Erythroblast (primary cell): Measurements from ENCODE around the gene SLC25A45.

Source experiments
- DNase-seq, 2 experiments: peaks; one replicate each; lab custom pipeline; 2025; lab: John Stamatoyannopoulos, UW
- GATA1 ChIP-seq: IDR thresholded peaks from 2 replicates; pipeline ENCODE4 v1.6.1; 2011; ENCODE audit warnings: low read depth, mild to moderate bottlenecking, control low read depth, low read length, moderate library complexity
- POLR2A ChIP-seq: IDR thresholded peaks from 2 replicates; pipeline ENCODE4 v1.6.1; 2011; ENCODE audit warnings: mild to moderate bottlenecking, low read length

Gene SLC25A45, protein sequence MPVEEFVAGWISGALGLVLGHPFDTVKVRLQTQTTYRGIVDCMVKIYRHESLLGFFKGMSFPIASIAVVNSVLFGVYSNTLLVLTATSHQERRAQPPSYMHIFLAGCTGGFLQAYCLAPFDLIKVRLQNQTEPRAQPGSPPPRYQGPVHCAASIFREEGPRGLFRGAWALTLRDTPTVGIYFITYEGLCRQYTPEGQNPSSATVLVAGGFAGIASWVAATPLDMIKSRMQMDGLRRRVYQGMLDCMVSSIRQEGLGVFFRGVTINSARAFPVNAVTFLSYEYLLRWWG

DNA sequence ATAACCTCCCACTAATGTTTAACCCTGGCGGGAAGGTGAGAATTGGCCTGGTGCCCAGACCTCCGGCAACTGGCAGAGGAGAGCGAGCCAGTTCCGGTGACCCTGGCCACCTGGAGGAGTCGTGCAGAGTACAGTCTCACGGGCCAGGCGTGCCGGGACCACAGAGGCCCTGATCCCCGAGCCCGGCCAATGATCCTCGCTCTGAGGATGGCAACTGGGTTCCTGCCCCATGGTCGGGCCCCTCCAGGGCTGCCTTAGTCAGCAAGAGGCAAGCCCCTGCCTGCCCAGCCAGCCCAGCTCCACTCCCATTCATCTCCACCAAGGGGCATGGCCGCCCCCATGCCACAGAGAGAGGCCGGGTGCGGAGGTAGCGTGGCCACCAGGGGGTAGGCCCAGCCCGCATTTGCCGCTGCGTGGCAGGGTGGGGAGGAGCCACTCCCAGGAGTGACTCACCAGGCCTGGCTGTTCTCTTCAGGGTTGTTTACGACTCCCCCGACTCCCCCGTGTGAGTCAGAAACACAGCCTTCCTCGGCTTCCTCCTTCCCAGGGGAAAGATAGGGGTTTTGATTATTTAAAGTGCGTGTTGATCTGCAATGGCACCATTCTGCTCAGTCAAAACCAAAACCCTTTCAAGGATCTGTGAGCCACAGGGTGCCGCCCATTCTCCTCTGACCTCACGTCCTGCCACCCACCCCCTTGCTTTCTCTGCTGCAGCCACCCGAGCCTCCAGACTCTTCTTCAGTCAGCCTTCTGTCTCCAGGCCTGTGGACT lies at the start of gene SLC25A45:
SLC25A45 (minus strand) TSS at position 614 of the 771 bp plus-strand sequence. CDS start 695 bp downstream, outside the sequence.
- peak; percentile 85 for TF ChIP-seq POLR2A
- no peak for TF ChIP-seq GATA1
- DNase-seq, result peak; percentile 92 to 96

GRCh38 chr11:65431451-65432099 lies 49.1 kb upstream of the SLC25A45 start:
- TF ChIP-seq GATA1 (no peak), POLR2A (peak; percentile 21)
- no peak for DNase-seq

DNA sequence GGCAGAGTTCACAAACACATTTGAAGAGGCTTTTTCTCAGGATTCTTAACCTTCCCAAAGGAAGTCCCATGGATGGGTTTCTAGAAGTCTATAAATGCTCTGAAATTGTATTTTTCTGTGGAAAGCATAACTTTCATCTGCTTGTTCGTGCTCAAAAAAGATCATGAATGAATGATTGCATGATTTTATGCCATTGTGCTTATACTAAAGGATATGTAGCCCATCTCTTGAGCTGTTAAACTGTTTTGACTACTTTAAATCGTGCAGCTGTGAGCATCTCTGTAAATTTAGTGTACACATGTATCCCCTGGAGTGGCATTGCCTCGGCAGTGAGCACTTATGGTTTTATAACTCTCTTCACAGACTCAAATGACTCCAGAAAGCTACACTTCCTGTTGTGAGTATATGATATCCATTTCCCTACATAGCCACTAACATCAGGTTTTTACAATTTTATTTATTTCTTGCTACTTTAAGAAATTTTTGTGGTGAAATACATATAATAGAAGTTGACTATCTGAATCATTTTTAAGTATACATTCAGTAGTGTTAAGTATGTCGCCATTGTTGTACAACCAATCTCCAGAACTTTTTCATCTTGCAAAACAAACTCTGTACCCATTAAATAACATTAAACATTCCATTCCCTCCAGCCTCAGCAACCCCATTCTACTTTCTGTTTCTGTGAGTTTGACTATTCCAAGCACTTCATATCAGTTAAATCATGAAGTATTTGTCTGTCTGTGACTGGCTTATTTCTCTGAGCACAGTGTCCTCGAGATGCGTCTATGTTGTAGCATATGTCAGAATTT lies 48.2 kb upstream of the SLC25A45 start:
- TF ChIP-seq POLR2A, result peak; percentile 74
- no peak for TF ChIP-seq GATA1
- DNase-seq, result peak in 1 of 2 experiments; percentile 65

DNA sequence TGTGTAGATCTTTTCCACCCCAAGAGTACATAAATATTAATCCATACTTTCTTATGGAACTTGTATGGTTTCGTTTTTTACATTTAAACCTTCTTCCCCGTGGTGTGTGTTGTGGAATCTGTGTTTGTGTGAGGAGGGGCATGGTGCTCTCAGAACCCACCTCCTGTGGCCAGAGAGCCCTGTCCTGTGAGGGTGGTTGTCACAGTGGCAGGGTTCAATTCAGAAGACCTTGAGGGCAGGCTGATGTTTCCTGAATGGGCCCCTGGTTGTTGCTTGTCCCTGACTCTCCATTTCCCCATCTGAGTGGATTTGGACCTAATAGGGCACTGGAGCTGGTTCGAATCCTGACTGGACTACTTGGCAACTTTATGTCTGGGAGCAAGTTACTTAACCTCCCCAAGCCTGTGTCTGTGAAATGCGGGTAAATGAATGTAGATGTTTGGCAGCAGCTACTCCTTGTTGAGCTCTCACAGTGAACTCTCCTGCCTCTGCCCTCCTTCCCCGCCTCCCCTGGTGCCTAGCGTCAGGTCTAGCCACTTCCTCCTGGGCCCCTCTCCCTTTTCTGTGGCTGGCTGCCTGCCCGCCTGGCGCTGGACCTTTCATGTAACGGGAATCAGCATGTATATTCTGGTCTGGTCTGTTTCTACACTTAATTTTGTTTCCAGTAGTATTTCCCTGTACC lies 47.4 kb upstream of the SLC25A45 start:
- no peak for TF ChIP-seq GATA1
- peak; percentile 85 for TF ChIP-seq POLR2A
- DNase-seq, result peak; percentile 45 to 72

DNA sequence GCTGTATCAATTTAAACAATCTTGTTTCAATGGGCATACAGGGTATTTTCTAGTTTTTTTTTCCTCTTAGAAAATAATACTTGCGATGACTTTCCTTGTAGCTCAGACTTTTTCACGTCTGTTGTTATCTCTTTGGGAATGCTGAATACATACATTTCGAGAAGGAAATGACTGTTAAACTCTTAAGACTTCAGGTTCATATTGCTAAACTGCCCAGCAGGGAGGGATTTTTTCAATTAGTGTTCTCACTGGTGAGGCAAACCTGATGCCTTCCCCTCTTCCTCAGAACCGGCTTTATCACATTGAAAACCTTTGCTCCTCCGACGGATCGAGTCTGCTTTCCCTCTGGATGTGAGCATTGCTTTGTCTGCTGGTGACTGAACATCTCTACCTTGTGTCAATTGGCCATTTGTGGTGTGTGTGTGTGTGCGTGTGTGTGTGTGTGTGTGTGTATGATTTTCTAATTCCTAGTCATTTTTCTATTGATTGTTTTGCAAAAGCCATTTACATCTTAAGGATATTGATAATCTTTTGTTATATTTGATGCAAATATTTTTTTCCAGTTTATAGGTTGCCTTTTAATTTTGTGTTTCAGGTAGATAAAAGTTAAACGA lies 46.7 kb upstream of the SLC25A45 start:
- peak in 1 of 2 experiments; percentile 71 for DNase-seq
- TF ChIP-seq GATA1 (no peak), POLR2A (no peak)

DNA sequence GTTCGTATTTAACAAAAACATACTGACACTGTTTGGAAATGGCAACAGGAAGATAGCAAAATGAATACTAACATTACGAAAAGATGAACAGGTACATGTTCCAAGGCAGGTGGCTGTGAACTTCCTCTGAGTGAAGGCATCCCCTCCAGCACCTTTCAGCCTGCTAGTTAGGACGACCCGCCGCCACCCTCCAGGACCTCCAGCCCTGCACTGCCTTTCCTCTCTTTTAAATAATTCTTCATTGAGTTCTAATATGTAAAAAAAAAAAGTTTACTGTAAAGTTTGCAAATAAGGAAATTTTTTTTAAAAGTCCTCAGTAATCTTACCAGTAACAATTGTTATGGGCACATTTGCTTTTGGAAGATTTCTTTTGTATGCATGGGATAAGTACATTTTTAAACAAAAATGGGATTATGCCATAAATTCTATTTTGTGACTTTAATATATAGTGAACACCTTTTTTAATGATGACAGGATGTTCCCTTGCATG lies 46.2 kb upstream of the SLC25A45 start:
- TF ChIP-seq POLR2A (no peak), GATA1 (no peak)
- DNase-seq, result peak in 1 of 2 experiments; percentile 76

DNA sequence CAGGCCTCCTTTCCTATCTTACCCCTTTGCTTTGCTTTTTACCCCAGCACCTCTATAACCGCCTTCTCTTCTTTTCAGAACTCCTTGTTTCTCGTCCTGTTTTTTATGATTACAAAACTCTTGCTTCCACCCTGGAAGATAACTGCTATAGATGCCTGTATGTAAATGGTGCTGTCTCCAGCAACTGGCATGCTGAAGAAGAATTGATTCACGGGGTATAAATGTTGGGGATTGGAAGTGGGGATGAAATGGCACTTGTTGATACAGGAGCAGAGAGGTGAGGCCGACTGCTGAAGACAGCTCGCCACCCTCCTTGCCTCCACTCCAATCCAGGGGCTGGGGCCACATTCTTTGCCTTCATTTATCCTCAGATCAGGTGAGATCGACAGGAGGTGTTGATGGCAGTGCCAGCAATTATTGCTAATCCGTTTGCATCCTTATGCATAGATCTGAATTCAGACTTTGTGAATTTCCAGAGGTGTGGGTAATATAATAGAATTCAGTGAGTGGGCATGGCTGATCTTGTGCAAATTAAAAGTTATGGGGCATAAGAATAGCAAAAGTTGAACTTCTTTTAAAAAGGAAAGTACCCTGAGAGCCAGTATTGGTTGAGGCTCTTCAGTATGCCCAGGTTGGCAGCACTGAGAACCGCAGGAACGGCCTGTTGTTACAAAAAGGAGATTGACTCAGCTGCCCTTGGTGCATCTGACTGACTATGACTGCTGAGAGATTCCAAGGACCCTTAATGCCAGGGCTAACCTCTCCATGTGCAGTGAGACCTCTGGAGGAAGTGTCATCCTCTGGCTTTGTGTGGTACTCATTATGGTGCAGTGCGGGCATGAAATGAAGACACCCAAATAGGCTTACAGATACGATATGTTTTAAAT lies 45.5 kb upstream of the SLC25A45 start:
- peak in 1 of 2 experiments; percentile 76 for DNase-seq
- no peak for TF ChIP-seq GATA1
- peak; percentile 74 for TF ChIP-seq POLR2A

GRCh38 chr11:65426839-65427690 lies 44.6 kb upstream of the SLC25A45 start:
- peak; percentile 78 to 87 for DNase-seq
- peak; percentile 86 for TF ChIP-seq POLR2A
- no peak for TF ChIP-seq GATA1

GRCh38 chr11:65425971-65426838 lies 43.8 kb upstream of the SLC25A45 start:
- peak; percentile 87 to 92 for DNase-seq
- TF ChIP-seq POLR2A (no peak), GATA1 (no peak)
